Mucosa of gallbladder (tissue), 1 donor: ENCODE results near the gene WWC2. TPM values are rescaled to one million over a fixed set of nuclear protein-coding genes. Genes with fewer than 3 reads are reported as not detected.

Experiments used
- DNase-seq: peaks from one replicate; pipeline ENCODE4 v3.0.0-alpha.2; 2020; ENCODE audit warnings: low spot score
- total RNA-seq: library from RNA; stranded (reverse); gene quantifications from one replicate; pipeline ENCODE4 v1.2.1, GENCODE V29; 2021
- donor health status: DM: no; HTN: no; CAD: no.

The WWC2 gene
- total RNA-seq, 1 donor from 2014 or later, result 27.1 TPM

- DNase-seq, result peak; percentile 48
Measured at GRCh38 chr4:183256756-183257385, 157.8 kb downstream of the WWC2 start.

- no peak for DNase-seq
Measured at GRCh38 chr4:183257808-183258207, 158.8 kb downstream of the WWC2 start.

GRCh38 chr4:183260491-183261151 lies 161.6 kb downstream of the WWC2 start:
- peak; percentile 28 for DNase-seq

DNA sequence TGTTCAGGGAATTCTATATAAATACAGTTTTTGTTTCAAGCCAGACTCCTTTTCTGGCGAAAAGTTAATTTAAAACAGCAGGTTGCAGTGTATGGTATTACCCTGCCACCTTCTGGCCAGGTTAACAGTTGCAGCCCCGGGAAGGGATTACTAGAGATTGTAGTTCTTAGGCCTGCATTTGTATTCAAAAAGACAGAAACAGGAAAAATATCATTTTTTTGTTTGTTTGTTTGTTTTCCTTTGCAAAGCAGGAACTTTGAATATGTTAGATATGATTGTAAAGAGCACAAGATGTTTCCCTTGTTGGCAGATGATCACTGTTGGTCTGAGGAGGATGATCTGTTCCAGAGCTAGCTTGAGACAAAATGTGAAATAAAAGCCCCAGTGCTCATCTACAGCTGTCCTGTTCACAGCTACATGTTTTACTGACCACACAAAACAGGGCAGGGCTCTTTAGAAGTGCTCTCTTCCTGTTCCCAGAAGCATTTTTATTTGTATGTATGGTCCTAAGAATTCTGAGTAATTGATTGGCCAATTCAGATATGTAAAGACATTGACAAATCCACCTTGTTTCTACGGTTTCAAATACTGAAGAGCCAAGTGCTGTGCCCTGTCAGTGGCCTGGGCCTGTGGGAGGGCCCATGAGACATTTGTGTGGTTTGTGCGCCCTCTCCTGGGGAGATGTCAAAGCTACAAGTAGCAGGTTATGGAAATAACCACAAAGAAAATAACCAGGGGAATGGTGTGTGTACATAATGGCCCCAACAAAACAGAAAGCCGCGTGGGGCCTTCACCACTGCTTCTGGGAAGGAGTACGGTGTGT lies 163.1 kb downstream of the WWC2 start:
- peak; percentile 82 for DNase-seq

DNA sequence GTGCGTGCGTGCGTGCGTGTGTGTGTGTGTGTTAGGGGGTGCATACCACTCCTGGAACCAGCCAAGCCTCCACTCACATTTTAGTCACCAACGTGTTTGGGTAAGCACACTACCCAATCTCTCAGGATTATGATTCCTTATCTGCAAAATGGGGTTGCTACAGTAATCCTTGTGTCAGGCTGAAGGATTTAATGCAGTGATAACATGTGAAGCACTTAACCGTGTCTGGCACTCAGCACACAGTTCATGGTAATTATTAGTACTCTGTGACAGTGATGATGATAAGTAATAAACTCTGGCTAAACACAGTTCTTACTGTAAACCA lies 163.7 kb downstream of the WWC2 start:
- no peak for DNase-seq

DNA sequence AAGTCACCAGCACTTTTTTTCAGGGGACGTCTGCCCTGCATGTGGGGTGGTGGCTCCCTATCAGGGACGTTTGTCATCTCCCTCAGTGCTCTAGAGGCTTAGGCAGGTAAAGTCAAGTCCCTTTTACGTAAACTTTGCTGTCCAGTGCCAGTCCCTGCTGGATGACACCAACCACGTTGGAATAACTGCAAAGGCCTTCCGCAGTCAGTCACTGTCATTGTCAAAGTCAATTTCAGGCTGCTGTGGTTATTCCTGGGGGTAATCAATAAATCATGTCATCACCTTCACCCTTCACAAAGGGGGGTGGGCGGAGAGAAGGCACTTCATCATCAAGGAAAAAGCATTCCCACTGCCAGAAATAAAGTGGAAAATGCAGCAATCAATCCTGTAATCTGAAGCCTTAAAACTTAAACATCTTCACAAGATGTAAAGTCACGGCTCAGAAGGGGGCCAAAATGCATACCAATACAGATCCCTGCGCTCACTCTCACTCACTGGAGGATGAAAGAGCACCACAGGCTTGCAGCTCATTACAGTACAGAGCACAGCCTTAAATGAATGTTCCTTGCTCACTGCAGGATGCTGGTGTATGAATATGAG lies 164.8 kb downstream of the WWC2 start:
- no peak for DNase-seq

- no peak for DNase-seq
Measured at GRCh38 chr4:183264614-183265013, 165.6 kb downstream of the WWC2 start.

- no peak for DNase-seq
Measured at GRCh38 chr4:183266371-183266770, 167.3 kb downstream of the WWC2 start.

- DNase-seq, result no peak
Measured at GRCh38 chr4:183268556-183268955, 169.5 kb downstream of the WWC2 start.

DNA sequence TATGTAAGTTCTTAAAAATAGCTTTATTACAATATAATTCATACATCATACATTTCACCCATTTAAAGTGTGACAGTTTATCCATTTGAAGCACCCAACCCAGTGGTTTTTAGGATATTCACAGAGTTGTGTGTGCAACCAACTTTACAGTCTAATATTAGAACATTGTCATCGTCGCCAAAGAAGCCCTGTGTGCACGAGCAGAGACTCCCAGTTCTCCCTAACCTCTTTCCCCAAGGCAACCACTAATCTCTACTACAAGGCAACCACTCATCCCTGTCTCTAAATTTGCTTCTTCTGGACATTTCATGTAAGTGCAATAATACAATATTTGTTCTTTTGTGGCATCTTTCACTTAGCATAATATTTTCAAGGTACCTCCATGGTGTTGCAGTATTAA lies 173.3 kb downstream of the WWC2 start:
- no peak for DNase-seq

DNA sequence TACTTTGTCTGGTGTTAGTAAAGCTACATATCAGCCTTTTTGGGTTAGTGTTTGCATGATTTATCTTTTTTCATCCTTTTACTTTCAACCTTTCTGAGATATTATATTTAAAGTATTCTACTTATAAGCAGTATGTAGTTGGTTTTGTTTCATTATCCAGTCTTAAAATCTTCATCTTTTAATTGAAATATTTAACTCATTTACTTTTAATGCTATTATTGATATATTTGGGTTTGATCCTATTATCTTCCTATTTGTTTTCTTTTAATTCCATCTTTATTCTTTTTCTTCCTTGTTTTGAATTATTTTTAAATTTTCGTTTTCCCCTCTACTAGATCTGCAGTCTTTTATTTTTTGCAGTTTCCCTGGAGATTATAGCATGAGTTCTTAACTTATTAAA lies 177.0 kb downstream of the WWC2 start:
- no peak for DNase-seq

- DNase-seq, result no peak
Measured at GRCh38 chr4:183284258-183284785, 185.3 kb downstream of the WWC2 start.

- DNase-seq, result no peak
Measured at GRCh38 chr4:183284965-183285364, 185.9 kb downstream of the WWC2 start.

DNA sequence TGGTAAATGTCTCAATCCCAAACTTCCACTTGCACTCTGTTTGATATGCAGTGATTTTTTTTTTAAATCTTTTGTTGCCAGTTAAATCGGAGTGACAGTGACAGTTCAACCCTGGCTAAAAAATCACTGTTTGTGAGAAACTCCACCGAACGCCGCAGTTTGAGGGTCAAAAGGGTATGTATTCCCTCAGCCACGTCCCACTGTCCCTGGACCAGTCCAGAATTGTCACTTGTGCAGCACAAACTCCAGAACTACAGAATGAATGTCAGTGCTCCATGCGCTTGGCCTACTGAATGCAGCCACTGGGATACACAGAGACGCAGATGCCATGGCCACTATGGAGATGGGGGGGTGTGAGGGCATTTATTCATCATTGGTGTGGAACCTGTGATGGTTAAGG lies 186.8 kb downstream of the WWC2 start:
- no peak for DNase-seq

- DNase-seq, result no peak
Measured at GRCh38 chr4:183286590-183287308, 187.7 kb downstream of the WWC2 start.

GRCh38 chr4:183287309-183287659 lies 188.2 kb downstream of the WWC2 start:
- no peak for DNase-seq

DNA sequence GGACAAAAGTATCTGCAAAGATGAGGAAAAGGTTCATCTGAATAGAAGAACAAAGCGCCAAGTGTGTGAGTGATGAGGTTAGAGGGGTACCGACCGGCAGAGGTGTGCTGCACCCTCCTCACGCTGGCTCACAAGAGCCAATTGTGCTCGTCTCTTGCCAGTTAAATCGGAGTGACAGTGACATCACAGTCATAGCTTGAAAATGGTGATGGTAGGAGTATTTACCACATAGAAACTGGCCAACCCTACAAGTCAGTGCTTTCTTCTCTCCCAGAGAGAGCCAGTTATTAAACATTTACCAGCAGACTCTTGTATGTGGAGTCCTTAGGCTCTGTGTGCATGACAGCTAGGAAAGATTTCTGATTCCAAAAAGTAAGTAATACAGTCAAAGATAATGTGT lies 188.6 kb downstream of the WWC2 start:
- no peak for DNase-seq

- DNase-seq, result no peak
Measured at GRCh38 chr4:183288955-183289354, 189.9 kb downstream of the WWC2 start.

- no peak for DNase-seq
Measured at GRCh38 chr4:183289688-183290087, 190.6 kb downstream of the WWC2 start.

DNA sequence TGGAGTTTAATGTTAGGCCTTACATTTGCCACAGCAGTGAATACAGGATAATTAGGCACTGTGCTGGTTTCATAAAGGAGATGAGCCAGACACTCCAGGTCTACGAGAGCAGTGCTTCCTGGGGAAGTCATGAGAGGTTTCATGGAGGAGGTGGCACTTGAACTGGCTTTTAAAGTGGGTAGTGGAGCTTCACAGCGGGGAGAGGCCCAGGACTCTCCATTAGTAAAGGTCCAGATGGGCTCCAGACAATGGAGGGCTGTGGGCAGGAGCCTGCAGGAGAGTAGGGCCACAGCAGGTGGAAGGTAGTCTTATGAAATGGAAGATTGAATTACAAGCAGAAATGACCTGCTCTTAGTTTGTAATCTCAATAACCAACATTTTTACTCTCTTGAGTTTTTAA lies 192.0 kb downstream of the WWC2 start:
- no peak for DNase-seq

DNA sequence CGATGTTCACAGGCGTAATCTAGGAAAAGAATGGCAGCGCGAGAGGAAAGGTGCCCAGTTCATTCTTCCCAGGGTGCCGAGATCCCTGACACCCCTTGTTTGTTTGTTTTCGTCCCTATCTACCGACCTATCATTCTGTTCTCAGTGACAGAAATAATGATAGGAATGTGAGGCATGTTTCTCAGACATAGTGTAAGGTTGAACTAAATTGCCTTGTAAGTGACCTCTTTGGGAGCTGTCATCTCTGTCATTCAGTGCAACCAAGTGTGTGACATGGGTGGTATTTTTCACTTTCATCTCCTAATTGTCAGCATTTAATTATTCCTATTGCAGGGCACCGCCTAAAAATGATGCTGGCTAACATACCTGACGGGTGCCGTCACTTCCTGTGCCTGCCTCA lies 196.7 kb downstream of the WWC2 start:
- DNase-seq, result no peak

DNA sequence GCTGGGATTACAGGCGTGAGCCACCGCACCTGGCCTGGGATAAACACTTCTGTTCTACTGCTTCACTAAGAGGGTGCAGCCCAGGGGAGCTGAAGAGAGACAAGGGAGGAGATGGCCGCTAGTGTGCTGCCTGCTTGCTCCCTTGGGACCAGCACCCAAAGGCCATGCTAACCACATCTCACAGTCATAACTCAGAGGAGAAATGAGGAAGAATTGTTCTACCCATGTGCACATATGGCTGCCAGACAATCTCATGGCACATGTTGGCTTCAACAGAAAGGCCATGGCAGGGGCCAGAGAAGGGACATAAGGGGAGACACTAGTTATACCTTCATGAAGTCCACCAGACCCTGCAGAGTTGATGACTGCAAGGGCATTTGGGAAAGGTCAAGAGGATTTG lies 198.6 kb downstream of the WWC2 start:
- DNase-seq, result no peak
